PC-3 (cell line): Measurements from ENCODE around the gene TTBK1.

Experiments
- CTCF ChIP-seq: fragments of 300-600 bp; sonication (generic); conservative IDR thresholded peaks from 2 replicates; pipeline ENCODE4 v1.5.1; 2017; ENCODE audit warnings: antibody characterized with exemption, low read depth, mild to moderate bottlenecking, low read length
- EZH2 ChIP-seq: fragments of 300-600 bp; sonication (generic); IDR thresholded peaks from one replicate; pipeline ENCODE4 v1.6.1; 2017; ENCODE audit warnings: antibody characterized with exemption, mild to moderate bottlenecking, low read length; ENCODE audit not compliant: unreplicated experiment

- TF ChIP-seq CTCF, result no peak
- no peak for TF ChIP-seq EZH2
Measured at GRCh38 chr6:43271944-43272343, 28.7 kb downstream of the TTBK1 start.
